DMS114 treated with DMSO at 0.1 percent for 48 hours (cell line): ENCODE results near the gene COBL.

Source experiments
- DNase-seq: peaks from one replicate; lab custom pipeline; 2025; ENCODE audit not compliant: unreplicated experiment; lab: John Stamatoyannopoulos, UW

COBL gene

DNA sequence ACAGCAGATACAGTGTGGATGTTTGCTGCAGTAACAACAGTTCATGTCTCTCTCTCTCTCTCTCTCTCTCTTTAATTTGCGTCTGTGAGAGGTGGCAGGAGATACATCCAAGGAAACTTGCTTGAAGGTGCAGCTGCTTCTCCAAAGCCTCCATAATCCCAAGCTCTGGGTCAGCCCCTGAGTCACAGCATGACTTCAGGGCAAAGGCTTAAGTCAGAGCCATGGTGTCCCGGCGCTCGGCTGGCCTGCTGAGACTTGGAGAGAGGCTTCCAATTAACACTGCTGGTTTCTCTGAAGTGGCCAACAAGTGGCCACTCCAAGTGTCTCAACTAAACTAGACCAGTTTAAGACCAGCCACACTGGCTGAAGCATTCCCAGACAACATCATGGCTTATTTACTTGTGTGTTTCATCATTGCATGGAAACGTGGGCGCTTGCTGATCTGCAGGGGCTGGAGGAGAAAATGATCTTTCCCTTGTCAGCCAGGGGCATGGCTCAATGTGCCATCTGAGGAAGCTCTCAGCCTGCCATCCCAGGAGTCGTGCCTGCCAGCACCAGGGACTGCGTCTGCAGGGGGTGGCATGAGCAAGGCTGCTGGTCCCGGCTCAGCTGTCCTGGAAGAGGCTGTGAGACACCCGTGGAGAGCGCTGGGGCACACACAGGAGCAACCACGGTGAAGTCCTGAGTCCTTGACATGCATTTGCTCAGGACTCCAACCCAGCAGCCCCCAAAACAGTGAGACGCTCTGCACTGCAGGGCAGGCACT is 254.2 kb downstream of the COBL start:
- DNase-seq, result no peak

DNA sequence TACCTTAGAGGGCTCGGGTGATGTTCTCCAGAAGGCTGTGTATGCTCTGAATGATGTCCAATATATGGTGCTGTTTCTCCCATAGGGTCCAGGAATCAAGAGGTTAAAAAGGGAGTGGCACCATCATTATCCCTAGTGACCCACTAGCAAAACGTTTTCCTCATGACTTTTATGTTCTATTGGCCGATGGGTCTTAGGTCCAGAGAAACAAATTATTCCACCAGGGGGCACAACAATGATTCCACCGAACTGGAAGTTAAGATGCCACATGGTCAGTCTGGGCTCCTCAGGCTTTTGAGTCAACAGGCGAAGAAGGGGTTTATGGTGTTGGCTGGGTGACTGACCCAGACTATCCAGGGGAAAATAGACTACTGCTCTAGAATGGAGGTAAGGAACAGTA is 256.1 kb downstream of the COBL start:
- DNase-seq, result no peak

DNA sequence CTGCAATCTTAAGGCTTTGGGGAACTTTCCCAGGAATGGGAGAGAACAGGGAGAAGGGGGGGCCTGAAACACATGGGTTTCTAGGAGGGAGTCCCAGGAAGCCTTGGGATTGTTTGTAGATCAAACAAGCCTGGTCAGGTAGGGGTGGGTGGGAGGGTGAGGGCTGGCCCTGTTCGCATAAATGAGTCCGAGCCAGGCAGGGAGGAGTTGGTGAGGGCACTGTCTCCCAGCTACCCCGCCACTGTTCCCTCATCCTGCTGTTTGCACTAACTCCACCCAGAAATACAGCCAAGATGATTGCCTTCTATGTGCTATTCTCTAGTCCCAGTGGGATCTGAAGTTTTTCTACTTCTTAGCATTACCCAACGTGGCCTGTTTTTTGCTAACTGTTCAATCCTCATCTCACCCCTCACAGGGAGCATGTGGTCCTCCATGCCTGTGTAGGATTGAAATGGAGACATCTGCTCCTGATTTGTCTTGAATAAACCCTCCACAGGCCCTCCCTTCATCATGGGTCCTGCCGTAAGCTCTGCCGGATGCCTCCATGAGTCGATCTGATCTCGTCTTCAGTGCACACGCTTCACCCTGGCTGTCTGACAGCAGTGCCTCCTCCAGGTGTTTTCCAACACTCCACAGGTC is 257.0 kb downstream of the COBL start:
- DNase-seq, result no peak

DNA sequence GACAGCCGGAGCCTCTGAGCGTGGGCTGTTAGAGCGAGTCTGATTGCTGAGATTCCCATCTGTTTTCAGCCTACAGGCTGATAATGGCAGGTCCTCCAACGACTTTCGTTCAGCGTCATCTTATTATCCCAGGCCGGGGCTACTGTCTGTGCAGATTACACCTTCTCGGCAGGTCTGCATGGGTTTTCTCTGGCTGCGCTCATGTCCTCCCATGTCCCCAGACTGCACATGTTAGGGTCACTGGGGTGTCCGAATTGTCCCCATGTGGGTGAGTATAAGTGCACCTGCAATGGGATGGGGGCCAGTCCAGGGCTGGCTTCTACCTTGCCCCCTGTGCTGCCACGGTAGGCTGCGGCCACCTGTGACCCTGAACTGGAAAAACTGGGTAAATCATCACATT is 257.8 kb downstream of the COBL start:
- DNase-seq, result no peak

DNA sequence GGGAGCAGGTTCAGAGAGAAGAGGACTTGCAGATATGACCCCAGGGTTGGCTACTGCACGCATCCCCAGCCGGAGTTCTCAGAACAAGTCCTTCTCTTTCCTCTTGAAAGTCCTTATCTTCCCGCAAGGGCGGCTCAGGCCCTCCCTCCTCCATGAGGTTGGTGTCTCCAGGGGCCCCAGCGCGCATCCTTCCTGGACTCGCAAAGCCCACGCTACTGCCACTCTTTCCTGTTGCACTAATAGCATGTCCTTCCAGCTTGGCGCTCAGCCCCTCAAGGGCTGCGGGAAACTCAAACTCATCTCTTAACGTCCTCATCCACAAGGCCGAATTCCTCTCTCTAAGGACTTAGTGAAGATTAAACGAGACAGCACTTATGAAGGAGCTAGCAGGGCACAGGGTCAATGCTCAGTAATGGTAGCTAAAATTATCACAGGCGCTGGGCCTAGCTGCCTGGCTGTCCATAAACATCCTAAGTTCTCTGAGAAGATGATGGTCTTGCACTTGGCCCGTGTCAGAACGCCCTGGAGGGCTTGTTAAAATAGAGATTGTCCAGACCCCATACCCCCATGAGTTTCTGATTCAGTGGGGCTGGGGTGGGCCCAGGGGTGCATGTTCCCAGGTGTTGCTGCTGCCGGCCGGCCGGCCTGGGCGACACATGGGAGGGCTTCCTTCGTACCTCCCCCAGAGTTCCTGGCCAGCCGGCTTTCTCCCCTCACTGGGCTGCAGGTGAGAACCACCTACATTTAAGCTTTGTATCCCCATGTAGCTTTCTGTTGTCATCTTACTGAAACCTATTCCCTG is 261.4 kb downstream of the COBL start:
- DNase-seq, result no peak

DNA sequence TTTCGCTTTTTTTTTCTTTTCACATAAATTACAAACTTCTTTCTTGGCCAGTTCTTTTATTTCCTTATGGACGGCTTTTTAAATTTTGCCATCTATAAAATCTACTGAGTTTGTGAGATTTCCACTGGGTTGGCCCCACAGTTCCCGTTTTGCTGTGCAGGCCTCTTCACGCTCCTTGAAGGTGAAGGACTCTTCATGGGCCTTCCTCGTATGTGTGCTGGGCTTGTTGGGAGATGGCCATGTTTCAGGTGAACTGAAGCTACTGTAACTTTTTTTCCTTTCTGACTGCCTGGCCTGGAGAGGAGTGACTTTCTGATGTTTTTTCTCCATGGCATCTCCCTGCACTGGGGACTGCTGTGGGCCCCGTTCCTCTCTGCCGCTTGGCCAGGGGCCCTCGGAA is 262.4 kb downstream of the COBL start:
- DNase-seq, result no peak

DNA sequence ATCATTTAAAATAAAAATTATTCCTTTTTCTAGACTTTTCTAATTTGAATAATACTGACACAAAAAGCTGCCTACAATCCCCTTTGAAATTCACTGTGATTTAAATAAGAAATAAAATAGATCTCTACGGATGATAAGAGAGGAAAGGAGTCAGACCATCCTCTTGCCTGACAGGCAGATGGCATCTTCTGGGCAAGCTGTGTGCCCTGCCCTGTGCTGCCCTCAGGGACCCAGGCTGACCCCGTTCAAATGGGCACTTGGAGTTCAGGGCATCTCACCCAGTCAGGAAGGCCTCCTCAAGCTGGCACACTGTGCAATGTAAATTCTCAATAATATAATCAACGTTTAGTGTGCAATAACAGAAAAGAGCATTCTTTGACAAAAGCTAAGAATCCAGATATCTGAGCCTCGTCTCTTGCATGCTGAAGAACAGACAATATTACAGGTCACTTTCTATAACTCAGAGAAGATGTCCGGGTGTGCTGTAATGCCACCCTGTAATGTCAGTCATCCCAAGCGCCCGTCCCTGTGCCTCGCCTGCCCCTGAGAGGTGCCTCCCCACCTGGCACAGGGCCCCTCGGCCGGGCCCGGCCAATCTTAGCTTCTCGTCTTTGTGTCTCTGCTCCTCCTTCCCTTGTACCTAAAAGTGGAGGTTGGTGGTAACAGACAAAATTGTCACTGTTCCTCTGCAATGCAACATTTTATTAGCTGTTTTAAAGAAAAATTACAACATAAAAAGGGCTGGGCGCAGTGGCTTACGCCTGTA is 263.3 kb downstream of the COBL start:
- no peak for DNase-seq

DNA sequence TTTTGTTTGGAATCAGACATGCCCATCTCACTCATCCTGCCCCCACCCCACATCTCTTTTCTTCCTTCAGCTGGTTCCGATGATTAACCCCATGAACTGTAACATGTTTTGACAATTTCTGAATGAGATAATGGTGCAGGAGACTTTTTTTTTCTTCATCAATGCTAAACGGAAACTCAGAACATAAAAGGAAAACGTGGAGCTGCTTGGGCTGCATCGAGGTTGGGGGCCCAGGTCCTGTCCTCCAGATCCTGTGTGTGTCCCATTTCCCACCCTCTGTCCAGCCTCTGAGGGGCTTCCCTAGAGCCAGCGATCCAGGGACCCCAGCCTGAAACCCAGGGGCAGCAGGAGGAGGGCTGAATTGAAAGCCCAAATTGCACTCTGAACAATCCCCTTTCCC is 270.1 kb downstream of the COBL start:
- DNase-seq, result no peak

DNA sequence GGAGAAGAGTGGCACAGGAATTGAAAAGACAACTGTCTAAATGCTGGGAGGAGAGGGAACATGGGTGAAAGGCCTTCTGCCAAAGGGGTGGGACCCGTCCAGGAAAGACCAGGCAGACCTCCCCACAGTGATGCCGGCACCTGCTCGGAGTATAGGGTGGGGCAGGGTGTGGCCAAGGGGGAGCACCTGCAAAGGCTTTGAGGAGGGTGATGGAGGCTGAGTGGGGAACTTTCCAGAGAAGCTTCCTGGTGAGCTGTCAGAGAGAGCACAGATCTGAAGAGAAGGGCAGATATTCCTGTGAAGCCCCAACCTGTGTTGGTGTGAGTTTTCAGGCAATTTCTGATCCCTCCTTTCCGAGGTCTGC is 270.5 kb downstream of the COBL start:
- DNase-seq, result no peak

DNA sequence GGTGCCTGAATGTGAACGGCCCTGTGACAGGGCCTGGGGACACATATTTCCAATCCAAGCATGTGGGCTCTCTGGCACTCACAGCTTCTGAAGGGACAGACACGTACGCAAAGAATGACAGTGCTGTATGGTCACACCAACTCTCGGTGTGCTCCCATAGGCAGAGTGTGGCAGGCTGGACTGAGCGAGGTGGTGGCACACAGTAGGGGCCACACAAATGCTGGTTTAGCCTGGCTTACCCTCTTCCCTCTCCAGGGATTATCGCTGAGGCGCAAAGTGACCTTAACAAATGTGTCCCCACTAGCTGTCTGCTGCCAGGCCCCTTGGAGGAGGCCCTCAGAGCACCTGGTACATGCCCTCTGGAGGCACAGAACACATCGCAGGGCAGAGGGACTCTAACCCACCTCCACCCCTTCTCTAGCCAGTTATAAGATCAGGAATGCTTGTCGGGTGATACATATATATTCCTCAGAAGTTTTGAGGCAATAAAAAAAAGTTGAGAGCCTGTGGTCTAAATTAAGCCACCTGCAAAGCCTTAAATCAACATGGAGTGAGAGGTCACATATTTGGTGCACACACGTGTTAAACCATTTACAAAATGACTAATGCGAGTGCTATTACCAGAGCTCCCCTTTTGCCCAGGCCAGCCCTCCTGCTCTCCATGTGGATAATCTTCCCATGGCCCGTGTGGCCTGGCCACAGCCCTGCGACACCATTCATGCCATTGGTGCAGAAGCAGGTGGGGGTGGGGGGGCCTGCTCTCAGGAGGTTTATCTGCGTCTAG is 271.1 kb downstream of the COBL start:
- no peak for DNase-seq

DNA sequence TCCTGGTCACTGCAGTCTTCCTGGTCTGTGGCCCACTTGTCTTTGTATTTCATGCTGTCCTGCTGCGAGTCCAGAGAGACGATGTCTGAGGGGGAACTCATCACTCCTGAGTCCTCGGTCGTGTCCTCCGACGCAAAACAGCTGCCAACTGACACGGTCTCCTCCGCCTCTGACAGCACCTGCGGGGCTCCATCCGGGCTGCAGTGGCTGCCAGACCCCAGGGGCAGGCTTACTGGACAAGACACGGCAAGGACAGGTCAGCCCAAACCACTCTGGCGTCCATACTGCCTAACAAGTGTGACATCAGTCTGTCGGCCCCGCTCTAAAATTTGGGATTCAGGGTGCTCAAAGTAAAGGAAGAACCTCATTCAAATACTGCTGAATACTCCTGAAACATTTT is 273.1 kb downstream of the COBL start:
- DNase-seq, result no peak

DNA sequence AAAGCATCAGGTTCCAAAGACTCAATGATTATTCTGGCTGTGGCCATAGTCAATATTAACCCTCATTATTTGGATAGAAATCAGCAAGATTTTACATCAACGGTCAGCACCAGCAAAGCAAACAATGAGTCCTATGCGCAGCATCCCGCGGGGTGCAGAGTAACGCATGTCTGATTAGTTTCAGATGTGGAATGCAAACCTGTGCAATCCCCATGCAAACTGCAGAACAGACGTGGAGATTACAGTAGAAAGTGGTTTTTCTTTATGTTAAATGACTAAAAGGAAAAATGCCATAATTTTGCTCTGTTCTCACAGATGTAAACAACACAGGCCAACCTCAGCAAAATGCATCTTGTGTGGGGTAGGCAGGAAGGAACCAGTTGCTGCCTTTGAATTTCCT is 275.8 kb downstream of the COBL start:
- no peak for DNase-seq

DNA sequence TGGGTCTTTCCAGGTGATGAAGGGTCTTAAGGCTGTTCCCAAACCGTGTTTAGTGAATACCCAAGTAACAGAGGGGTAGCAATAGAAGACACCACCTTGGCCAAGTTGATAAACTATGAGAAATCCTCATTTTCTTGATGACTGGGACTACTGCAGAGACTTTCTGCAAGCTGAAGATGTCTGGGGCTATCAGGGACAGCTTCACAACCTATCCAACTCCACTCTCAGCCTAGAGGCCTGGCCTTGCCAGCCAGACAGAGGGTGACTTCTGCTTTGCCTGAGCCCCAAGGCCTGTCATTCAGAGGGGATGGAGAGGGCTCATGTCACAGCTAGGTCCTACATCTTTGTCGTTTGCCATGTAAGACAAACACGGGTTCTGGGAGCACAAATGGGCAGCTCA is 278.0 kb downstream of the COBL start:
- DNase-seq, result no peak

DNA sequence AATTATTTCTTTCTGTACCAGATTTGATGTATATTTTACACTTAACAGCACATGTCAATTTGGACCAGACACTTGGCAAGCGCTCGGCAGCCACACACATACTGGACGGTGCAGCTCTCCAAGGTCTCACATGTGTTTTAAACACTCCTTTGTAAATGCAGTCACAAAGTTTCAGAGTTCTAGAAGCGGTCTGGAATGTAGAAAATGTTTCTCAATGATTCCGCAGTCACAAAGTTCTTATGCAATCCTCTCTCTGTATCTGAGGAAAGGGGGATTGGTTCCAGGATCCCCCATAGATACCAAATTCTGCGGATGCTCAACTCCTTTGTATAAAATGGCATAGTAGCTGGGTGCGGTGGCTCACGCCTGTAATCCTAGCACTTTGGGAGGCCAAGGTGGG is 280.9 kb downstream of the COBL start:
- no peak for DNase-seq

DNA sequence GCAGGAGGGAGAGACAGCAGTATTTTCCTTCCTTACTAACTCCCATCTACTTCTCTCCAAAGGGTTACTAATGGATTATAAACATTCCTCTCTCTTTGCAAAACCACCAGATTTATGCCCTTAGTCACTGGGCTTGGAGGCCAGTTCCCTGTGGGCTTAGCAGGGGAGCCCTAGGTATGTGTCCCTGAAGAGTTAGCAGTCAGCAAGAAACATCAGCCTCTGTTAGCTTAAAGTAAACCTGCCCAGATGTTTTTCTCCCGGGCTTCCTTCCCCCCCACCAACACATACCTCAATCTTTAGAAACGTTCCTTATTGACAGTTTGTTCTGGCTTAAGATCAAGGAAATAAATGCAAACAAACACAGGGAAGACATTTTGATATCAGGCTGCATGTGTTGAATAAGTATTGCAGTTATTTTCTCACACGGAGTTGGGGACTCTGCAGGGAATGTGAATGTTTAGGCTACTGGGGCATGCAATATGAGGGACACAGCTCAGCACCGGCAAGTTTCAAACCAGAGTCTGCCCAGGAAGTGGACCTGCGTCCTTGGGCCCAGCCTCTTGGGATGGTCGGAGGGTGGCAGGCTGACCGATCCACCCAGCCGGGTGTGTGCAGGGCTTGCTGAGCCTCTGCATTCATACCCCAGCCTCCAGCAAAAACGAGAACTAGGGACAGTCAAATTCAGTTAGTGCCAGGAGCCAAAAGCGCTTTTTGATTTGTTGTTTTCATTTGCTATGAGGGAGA is 281.9 kb downstream of the COBL start:
- no peak for DNase-seq

DNA sequence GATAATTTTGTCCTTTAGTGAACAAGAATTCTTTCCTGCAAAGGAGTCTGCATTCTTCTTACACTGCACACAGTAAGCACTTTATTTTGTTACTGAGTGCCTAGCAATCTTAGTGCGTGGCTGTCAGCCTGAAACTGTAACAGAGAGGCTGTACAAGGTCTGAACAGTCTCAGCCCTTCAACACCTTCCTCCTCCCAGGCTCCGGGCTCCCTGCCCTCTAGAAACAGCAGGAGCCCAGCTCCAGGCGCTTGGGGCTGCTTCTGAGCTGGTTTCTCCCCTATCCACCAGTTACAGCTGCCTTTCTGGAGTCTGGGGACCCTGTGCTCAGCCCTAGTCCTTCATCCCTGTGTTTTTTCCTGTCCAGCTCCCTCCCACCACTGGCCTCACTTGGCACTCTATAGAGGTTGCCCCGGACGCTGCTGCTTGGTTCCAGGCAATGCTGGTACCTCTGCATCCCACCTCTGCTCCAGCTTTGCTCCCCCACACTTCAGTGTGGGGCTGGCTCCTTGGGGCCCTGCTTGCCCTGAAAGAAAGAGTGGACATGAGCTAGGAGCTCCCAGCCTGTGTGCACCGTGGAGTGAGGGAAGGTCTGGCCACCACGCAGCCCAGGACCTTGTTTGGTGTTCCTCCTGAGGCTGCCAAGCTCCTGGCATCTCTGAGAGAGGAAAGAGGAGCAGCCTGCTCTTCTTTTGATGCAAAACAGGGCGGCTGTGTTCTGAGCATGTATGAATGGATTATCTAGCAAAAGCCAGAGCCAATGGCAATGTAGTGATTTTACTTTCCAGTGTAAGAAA is 282.7 kb downstream of the COBL start:
- DNase-seq, result no peak

DNA sequence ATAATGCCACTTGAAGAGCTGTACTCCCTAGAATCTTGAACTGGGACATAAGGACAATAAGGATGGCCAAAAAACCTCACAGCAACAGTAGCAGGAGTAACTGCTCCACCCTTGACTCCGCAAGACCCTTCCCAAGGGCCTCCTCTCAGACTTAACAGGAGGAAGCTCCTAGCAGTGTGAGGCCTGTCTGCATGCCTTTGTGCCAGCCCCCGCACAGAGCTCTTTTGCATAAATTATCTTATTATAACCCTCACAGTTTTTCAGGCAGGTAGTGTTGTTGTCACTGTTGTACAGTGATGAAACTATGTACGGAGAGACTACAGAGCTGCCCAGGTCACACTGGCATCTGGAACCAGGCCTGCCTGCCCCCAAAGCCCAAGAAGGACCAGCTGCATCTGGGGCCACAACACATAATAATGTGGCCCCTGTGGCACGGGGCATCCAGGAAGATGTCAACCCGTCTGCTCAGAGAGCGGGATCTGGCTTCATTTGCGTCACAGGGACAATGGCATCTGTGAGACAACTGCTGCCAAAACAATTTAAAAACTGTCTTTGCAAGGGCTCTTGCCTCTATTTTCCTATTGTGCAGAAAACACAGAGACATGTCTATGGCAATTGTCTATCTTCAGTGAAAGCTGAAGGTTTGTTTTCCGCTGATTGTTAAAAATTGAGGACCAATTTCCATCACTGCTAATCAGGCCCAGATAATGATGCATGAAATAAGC is 284.7 kb downstream of the COBL start:
- DNase-seq, result no peak

DNA sequence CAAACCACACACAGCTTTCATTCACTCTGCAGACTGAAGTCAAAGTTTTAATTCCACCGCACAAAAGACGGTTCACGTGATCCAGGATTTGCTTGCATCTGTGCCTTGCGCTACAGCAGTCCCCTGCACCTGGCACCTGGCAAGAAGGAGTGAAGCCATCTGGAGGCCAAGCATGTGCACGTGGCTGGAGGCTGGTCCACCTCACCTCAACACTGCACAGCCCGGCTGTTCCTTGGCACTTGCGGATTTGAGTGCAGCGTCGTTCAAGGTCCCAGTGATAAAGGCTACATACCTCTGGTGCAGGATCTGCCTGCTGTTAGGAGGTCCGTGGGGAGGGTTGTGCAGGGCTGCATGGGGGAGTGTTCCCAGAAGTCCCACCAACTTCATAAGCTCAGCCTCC is 285.4 kb downstream of the COBL start:
- no peak for DNase-seq
